Mesothelial cell of epicardium (in vitro differentiated cells): Measurements from ENCODE around the gene ZSCAN30. TPM values are rescaled to one million over a fixed set of nuclear protein-coding genes. Genes with fewer than 3 reads are reported as not detected.

Source experiments
- DNase-seq, 2 experiments: peaks; one replicate each; pipeline ENCODE4 v3.0.0; 2021; ENCODE audit warnings: low spot score in 2 of 2; ENCODE audit not compliant: unreplicated experiment in 2 of 2
- H3K27ac Mint-ChIP-seq: 2 replicates; pipeline ENCODE4 v1.8.0; 2021; ENCODE audit warnings: mixed read lengths
- H3K27me3 Mint-ChIP-seq: 2 replicates; pipeline ENCODE4 v1.8.0; 2021; ENCODE audit warnings: low read depth, mixed read lengths
- H3K36me3 Mint-ChIP-seq: 2 replicates; pipeline ENCODE4 v1.8.0; 2021; ENCODE audit warnings: mixed read lengths
- H3K4me1 Mint-ChIP-seq: 2 replicates; pipeline ENCODE4 v1.8.0; 2021; ENCODE audit warnings: mixed read lengths
- H3K4me3 Mint-ChIP-seq: 2 replicates; pipeline ENCODE4 v1.8.0; 2021; ENCODE audit warnings: mild to moderate bottlenecking, moderate library complexity, mixed read lengths
- H3K9me3 Mint-ChIP-seq: 2 replicates; pipeline ENCODE4 v1.8.0; 2021; ENCODE audit warnings: mixed read lengths
- total RNA-seq: library from RNA; stranded (reverse); gene quantifications from 3 replicates; pipeline ENCODE4 v1.2.1, GENCODE V29; 2021
- TF ChIP-seq, protein P1 (sequence below): fragments of 200-600 bp; sonication (generic); IDR thresholded peaks from one replicate; pipeline ENCODE4 v1.5.0; 2021; ENCODE audit warnings: antibody characterized with exemption; ENCODE audit not compliant: unreplicated experiment

Gene ZSCAN30
- total RNA-seq, 1 donor from 2014 or later = 27.1 TPM

DNA sequence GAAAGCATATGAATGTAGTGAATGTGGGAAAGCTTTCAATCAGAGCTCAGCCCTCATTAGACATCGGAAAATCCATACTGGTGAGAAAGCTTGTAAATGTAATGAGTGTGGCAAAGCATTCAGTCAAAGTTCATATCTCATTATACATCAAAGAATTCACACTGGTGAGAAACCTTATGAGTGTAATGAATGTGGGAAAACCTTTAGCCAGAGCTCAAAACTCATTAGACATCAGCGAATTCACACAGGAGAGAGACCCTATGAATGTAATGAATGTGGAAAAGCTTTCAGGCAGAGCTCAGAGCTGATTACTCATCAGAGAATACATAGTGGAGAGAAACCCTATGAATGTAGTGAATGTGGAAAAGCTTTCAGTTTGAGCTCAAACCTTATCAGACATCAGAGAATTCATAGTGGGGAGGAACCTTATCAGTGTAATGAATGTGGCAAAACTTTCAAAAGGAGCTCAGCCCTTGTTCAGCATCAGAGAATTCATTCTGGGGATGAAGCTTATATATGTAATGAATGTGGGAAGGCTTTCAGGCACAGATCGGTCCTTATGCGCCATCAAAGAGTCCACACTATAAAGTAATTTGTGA, 44.2 kb downstream of the ZSCAN30 start:
- Mint-ChIP-seq H3K36me3 (peaks cover 75% of the 10 kb centered on the region), H3K4me3 (no peak overlapping the region), H3K27me3 (no peaks in the 10 kb centered on the region), H3K9me3 (peaks cover 12% of the 10 kb centered on the region), H3K27ac (no peak overlapping the region), H3K4me1 (peaks cover 12% of the 10 kb centered on the region)
- no peak for DNase-seq
- TF ChIP-seq, protein P1, sequence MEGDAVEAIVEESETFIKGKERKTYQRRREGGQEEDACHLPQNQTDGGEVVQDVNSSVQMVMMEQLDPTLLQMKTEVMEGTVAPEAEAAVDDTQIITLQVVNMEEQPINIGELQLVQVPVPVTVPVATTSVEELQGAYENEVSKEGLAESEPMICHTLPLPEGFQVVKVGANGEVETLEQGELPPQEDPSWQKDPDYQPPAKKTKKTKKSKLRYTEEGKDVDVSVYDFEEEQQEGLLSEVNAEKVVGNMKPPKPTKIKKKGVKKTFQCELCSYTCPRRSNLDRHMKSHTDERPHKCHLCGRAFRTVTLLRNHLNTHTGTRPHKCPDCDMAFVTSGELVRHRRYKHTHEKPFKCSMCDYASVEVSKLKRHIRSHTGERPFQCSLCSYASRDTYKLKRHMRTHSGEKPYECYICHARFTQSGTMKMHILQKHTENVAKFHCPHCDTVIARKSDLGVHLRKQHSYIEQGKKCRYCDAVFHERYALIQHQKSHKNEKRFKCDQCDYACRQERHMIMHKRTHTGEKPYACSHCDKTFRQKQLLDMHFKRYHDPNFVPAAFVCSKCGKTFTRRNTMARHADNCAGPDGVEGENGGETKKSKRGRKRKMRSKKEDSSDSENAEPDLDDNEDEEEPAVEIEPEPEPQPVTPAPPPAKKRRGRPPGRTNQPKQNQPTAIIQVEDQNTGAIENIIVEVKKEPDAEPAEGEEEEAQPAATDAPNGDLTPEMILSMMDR = no peak

DNA sequence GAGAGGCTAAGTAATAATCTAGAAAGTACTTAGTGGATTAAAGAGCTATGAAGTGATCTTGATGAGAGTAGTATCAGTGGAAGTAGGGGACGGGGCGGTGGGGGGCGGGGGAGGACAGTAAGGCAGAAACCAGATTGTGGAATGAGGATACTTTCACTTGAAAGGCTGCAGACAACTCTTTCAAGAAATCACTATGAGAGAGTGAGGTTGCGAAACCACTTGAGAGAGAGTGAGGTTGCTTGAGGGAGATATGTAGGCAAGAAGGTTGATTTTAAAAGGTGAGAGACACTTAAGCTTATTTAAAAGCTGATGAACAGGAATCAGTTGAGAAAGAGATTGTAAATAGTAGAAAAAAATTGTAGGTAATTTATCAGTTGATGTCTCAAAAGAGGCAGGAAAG, 45.4 kb downstream of the ZSCAN30 start:
- no peak overlapping the region for H3K4me3 Mint-ChIP-seq
- H3K36me3 Mint-ChIP-seq = peaks cover 64% of the 10 kb centered on the region
- peak overlapping the region; percentile 23 for H3K27ac Mint-ChIP-seq
- H3K9me3 Mint-ChIP-seq = peaks cover 12% of the 10 kb centered on the region
- no peak for DNase-seq
- peaks cover 12% of the 10 kb centered on the region for H3K4me1 Mint-ChIP-seq
- H3K27me3 Mint-ChIP-seq = no peaks in the 10 kb centered on the region
- TF ChIP-seq, protein P1 = no peak

DNA sequence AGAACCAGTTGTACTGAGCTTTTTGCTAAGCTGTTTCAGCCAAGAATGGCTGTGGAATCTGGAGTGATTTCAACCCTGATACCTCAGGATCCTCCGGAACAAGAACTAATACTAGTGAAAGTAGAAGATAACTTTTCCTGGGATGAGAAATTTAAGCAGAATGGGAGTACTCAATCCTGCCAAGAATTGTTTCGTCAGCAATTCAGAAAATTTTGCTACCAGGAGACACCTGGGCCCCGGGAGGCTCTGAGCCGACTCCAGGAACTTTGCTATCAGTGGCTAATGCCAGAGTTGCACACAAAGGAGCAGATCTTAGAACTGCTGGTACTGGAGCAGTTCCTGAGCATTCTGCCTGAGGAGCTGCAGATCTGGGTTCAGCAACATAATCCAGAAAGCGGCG, 47.6 kb downstream of the ZSCAN30 start:
- Mint-ChIP-seq H3K27me3 (no peaks in the 10 kb centered on the region), H3K9me3 (peaks cover 8% of the 10 kb centered on the region), H3K4me3 (peak overlapping the region; percentile 93), H3K4me1 (peaks cover 12% of the 10 kb centered on the region), H3K27ac (peak overlapping the region; percentile 74), H3K36me3 (peaks cover 47% of the 10 kb centered on the region)
- TF ChIP-seq, protein P1 = no peak
- DNase-seq = no peak

DNA sequence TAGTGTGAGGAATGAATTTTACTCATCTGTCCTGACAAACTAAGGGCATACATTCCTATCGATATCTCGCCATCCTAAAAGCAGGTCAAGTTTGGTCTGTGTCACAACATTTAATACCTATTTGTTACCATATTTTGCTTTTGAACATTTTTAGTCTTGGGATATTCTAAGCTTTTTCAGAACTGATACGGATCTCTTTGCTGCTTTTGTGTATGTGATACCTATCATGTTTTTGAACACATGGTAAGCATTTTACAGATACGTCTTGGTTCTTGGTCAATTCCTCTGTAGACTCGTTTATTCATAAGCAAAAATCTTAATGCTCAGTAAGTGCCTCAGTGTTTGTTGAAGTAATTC, 48.6 kb downstream of the ZSCAN30 start:
- peaks cover 37% of the 10 kb centered on the region for H3K36me3 Mint-ChIP-seq
- peak overlapping the region; percentile 99 for H3K27ac Mint-ChIP-seq
- TF ChIP-seq, protein P1 = no peak
- H3K27me3 Mint-ChIP-seq = no peaks in the 10 kb centered on the region
- H3K9me3 Mint-ChIP-seq = peaks cover 8% of the 10 kb centered on the region
- DNase-seq = no peak
- H3K4me1 Mint-ChIP-seq = peaks cover 12% of the 10 kb centered on the region
- peak overlapping the region; percentile 93 for H3K4me3 Mint-ChIP-seq

DNA sequence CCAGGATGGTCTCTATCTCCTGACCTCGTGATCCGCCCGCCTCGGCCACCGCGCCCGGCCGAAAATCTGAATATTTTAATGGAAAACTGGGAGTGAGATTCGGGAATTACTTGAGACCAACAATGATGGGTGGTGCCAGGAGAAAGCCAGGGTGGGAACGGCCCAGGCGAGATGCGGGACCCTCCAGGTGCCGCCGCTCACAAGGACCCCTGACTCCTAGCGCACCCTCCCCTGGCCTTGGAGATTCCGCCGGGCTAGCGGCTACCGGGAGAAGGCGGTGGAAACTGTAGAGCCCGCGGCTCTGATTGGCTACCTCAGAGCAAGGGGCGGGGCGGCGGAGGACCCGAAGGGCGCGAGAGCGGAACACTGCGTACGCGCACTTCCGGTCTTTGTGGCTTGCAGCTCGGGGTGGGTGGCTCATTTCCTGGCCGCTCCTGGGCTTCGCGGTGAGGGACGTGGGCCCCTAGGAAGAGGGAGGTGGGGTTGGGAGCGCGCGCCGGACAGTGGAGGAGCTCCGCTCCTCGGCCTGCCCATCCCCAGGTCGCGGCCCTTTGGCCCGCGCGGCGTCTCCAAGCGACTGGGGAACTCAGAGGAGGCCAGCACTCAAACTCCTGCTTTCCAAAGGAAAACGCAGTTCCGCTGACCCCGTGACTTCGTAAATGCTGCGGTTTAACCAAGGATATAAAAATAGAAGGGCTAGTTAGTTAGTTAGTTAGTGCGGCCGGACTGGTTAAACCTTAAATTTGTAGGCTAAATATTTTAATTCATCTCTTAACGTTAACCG, 49.2 kb downstream of the ZSCAN30 start, which contains the start of gene ZNF397:
ZNF397 (plus strand) TSS at position 371 of the 784 bp plus-strand sequence. CDS start 1,437 bp downstream, outside the sequence.
- Mint-ChIP-seq H3K9me3 (peaks cover 6% of the 10 kb centered on the region), H3K36me3 (peaks cover 32% of the 10 kb centered on the region), H3K27ac (peak within 1 kb of the TSS; percentile 99), H3K4me1 (peaks cover 12% of the 10 kb centered on the region), H3K27me3 (no peaks in the 10 kb centered on the region), H3K4me3 (peak within 1 kb of the TSS; percentile 93)
- TF ChIP-seq, protein P1 = no peak
- DNase-seq = peak; percentile 90 to 95
